Measurements from ENCODE around the gene CDC34. TPM values are rescaled to one million over a fixed set of nuclear protein-coding genes. Genes with fewer than 3 reads are reported as not detected.
A peak's percentile ranks its signal among the peaks of the same experiment; 100 is the strongest.

CDC34 gene
- total RNA-seq, 1 donor from 2014 or later = 124 TPM

- Histone ChIP-seq H3K27me3 (peaks cover 17% of the 10 kb centered on the region), H3K4me3 (no peak overlapping the region), H3K4me1 (peaks cover 0 to 4% of the 10 kb centered on the region in 2 donors), H3K9me3 (no peaks in the 10 kb centered on the region), H3K36me3 (no peaks in the 10 kb centered on the region), H3K27ac (no peak overlapping the region)
- intact Hi-C loops (cut with DNase I) = loop anchor here (10.0 kb wide), 1 partner anchor 157 kb away; the partner anchor contains the start of gene MIER2
- no peak for TF ChIP-seq CTCF (IDR thresholded peaks at IDR 0.05)
- no peak for DNase-seq (ENCODE audit: low spot score in 2 of 2)
Measured at GRCh38 chr19:501646-502045, 29.9 kb upstream of the CDC34 start.

GRCh38 chr19:504616-505015 lies 26.9 kb upstream of the CDC34 start:
- Histone ChIP-seq H3K9me3 (no peaks in the 10 kb centered on the region), H3K4me3 (no peak overlapping the region), H3K27ac (no peak overlapping the region), H3K4me1 (peaks cover 0 to 9% of the 10 kb centered on the region in 2 donors), H3K27me3 (no peaks in the 10 kb centered on the region), H3K36me3 (peaks cover 4 to 5% of the 10 kb centered on the region in 2 donors)
- intact Hi-C loops (cut with DNase I) = loop anchor here (10.0 kb wide), 1 partner anchor 160 kb away; the partner anchor contains the start of gene MIER2
- no peak for TF ChIP-seq CTCF (IDR thresholded peaks at IDR 0.05)
- no peak for DNase-seq (ENCODE audit: low spot score in 2 of 2)

- Histone ChIP-seq H3K36me3 (peaks cover 4 to 6% of the 10 kb centered on the region in 2 donors), H3K27ac (peak overlapping the region; percentile 92 to 93), H3K4me3 (peak overlapping the region; percentile 74 to 93), H3K27me3 (no peaks in the 10 kb centered on the region), H3K9me3 (no peaks in the 10 kb centered on the region), H3K4me1 (peaks cover 0 to 9% of the 10 kb centered on the region in 2 donors)
- peak; percentile 96 to 97 (median 96) for TF ChIP-seq CTCF (IDR thresholded peaks at IDR 0.05)
- DNase-seq (ENCODE audit: low spot score in 2 of 2) = peak; percentile 97 to 99
- intact Hi-C loops (cut with DNase I) = loop anchor here (1.0 to 10.0 kb wide), 4 partner anchors 17 to 162 kb away; partner anchors contain the start of genes BSG, CDC34 and MIER2
Measured at GRCh38 chr19:506404-507285, 24.9 kb upstream of the CDC34 start.

GRCh38 chr19:507286-508203 lies 24.0 kb upstream of the CDC34 start, which contains the start of gene TPGS1:
Gene TPGS1, plus strand, starts transcription at chr19:507497. Its CDS starts 10 bp downstream, at chr19:507507.
- Histone ChIP-seq H3K9me3 (no peaks in the 10 kb centered on the region), H3K4me3 (peak within 1 kb of the TSS; percentile 92 to 93), H3K36me3 (peaks cover 4 to 6% of the 10 kb centered on the region in 2 donors), H3K27me3 (no peaks in the 10 kb centered on the region), H3K27ac (peak within 1 kb of the TSS; percentile 92 to 93), H3K4me1 (peaks cover 0 to 9% of the 10 kb centered on the region in 2 donors)
- intact Hi-C loops (cut with DNase I) = loop anchor here (1.0 to 10.0 kb wide), 4 partner anchors 18 to 163 kb away; partner anchors contain the start of genes BSG, CDC34 and MIER2
- peak in 1 of 2 donors; percentile 86 for DNase-seq (ENCODE audit: low spot score in 2 of 2)
- peak in 1 of 3 experiments; percentile 18 for TF ChIP-seq CTCF (IDR thresholded peaks at IDR 0.05)

All from ascending aorta (tissue), 2 donors.